ENCODE data around the gene SNCB. TPM values are rescaled to one million over a fixed set of nuclear protein-coding genes. Genes with fewer than 3 reads are reported as not detected.
"Not testable (repeated sequence)": the region's sequence is repeated elsewhere in the genome, so short reads cannot be mapped to it uniquely, and the experiment has no call there.

The SNCB gene
- total RNA-seq, 2 donors from 2014 or later = 0.22 to 1.8 TPM

DNA sequence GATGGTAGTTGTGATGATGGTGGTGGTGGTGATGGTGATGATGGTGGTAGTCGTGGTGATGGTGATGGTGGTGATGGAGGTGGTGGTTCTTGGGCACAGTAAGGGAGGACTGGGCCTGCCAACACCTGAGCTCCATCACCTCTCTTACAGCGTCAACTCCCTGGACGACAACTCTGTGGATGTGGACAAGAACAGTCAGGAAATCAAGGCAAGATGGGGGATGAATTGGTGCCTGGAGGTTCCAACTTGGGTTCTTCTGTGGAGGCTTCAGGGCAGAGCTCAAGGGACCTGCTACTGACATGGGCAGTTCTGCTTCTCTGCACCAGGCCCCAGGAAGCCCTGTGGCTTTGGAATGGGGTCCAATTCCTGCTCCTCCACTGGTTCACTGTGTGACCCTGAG lies 37.8 kb downstream of the SNCB start:
- TF ChIP-seq, protein P1, sequence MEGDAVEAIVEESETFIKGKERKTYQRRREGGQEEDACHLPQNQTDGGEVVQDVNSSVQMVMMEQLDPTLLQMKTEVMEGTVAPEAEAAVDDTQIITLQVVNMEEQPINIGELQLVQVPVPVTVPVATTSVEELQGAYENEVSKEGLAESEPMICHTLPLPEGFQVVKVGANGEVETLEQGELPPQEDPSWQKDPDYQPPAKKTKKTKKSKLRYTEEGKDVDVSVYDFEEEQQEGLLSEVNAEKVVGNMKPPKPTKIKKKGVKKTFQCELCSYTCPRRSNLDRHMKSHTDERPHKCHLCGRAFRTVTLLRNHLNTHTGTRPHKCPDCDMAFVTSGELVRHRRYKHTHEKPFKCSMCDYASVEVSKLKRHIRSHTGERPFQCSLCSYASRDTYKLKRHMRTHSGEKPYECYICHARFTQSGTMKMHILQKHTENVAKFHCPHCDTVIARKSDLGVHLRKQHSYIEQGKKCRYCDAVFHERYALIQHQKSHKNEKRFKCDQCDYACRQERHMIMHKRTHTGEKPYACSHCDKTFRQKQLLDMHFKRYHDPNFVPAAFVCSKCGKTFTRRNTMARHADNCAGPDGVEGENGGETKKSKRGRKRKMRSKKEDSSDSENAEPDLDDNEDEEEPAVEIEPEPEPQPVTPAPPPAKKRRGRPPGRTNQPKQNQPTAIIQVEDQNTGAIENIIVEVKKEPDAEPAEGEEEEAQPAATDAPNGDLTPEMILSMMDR (conservative IDR thresholded peaks at IDR 0.05) = no peak
- Mint-ChIP-seq H3K4me3 (no peak overlapping the region), H3K4me1 (no peaks in the 10 kb centered on the region), H3K27me3 (ENCODE audit: insufficient read depth) (peaks cover 41% of the 10 kb centered on the region), H3K27ac (no peak overlapping the region), H3K9me3 (no peaks in the 10 kb centered on the region), H3K36me3 (ENCODE audit: low read depth) (no peaks in the 10 kb centered on the region)
- Histone ChIP-seq H3K27me3 (ENCODE audit: control insufficient read depth, insufficient read depth, low read length, poor library complexity, severe bottlenecking) (no peaks in the 10 kb centered on the region), H3K27ac (ENCODE audit: low read depth, low read length) (no peak overlapping the region), H3K9ac (ENCODE audit: extremely low read depth, low read length, poor library complexity, severe bottlenecking) (no peak overlapping the region), H3K4me3 (ENCODE audit: low read length) (no peak overlapping the region), H3K4me1 (ENCODE audit: control insufficient read depth, insufficient read depth, low read length) (no peaks in the 10 kb centered on the region), H3K9me3 (ENCODE audit: control insufficient read depth, low read length) (no peaks in the 10 kb centered on the region), H3K36me3 (ENCODE audit: control insufficient read depth, insufficient read depth, low read length) (no peaks in the 10 kb centered on the region)
- DNase-seq = no peak
- 84 to 100% methylated on average over 1 to 3 of the region's 3 CpGs for WGBS, 2 experiments (ENCODE audit: insufficient coverage in 1 of 2, insufficient read length in 1 of 2)

DNA sequence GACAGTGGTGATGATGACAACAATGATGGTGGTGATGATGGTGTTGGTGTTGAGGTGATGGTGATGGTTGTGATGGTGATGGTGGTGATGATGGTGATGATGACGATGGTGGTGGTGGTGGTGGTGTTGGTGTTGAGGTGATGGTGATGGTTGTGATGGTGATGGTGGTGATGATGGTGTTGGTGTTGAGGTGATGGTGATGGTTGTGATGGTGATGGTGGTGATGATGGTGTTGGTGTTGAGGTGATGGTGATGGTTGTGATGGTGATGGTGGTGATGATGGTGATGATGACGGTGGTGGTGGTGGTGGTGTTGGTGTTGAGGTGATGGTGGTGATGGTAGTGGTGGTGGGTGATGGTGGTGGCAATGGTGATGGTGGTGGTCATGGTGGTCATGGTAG lies 38.7 kb downstream of the SNCB start:
- H3K27ac ChIP-seq (ENCODE audit: low read depth, low read length); H3K9ac ChIP-seq (ENCODE audit: extremely low read depth, low read length, poor library complexity, severe bottlenecking); H3K36me3 ChIP-seq (ENCODE audit: control insufficient read depth, insufficient read depth, low read length); H3K4me1 Mint-ChIP-seq; H3K4me3 ChIP-seq (ENCODE audit: low read length); H3K9me3 Mint-ChIP-seq; H3K36me3 Mint-ChIP-seq (ENCODE audit: low read depth); H3K27ac Mint-ChIP-seq; H3K9me3 ChIP-seq (ENCODE audit: control insufficient read depth, low read length); DNase-seq; H3K27me3 ChIP-seq (ENCODE audit: control insufficient read depth, insufficient read depth, low read length, poor library complexity, severe bottlenecking); H3K4me3 Mint-ChIP-seq; H3K4me1 ChIP-seq (ENCODE audit: control insufficient read depth, insufficient read depth, low read length): not testable (repeated sequence)
- peaks cover 39% of the 10 kb centered on the region for H3K27me3 Mint-ChIP-seq (ENCODE audit: insufficient read depth)
- 51% methylated on average over 2 of the region's 2 CpGs; no CpG with 5 or more reads in 1 of the 2 experiments for whole genome bisulfite sequencing, 2 experiments (ENCODE audit: insufficient coverage in 1 of 2, insufficient read length in 1 of 2)

DNA sequence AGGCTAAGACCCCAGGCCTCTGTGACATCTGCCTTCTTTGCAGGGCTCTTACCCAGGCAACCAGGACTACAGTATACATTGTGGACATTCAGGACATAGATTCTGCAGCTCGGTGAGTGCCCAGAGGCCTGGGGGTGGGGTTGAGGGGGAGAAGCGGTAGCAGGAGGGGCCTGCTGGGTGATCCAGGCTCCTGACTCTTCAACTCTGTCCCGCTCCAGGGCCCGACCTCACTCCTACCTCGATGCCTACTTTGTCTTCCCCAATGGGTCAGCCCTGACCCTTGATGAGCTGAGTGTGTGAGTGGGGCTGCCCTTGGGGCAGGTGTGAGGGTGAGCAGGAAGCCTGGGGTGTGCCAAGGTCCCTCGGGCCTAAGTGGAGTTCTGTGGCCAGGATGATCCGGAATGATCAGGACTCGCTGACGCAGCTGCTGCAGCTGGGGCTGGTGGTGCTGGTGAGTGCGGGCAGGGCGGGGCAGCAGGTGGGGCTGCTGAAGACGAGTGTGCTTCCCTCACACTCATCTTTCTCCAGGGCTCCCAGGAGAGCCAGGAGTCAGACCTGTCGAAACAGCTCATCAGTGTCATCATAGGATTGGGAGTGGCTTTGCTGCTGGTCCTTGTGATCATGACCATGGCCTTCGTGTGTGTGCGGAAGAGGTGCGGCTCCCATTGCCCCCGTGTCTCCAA lies 40.2 kb downstream of the SNCB start:
- 88 to 89% methylated on average over 7 to 16 of the region's 17 CpGs for WGBS, 2 experiments (ENCODE audit: insufficient coverage in 1 of 2, insufficient read length in 1 of 2)
- H3K27me3 Mint-ChIP-seq (ENCODE audit: insufficient read depth) = peaks cover 27% of the 10 kb centered on the region
- no peak for DNase-seq
- no peak overlapping the region for H3K27ac Mint-ChIP-seq
- Histone ChIP-seq H3K9me3 (ENCODE audit: control insufficient read depth, low read length) (peaks cover 6% of the 10 kb centered on the region), H3K27ac (ENCODE audit: low read depth, low read length) (no peak overlapping the region), H3K27me3 (ENCODE audit: control insufficient read depth, insufficient read depth, low read length, poor library complexity, severe bottlenecking) (no peaks in the 10 kb centered on the region), H3K4me3 (ENCODE audit: low read length) (no peak overlapping the region), H3K9ac (ENCODE audit: extremely low read depth, low read length, poor library complexity, severe bottlenecking) (no peak overlapping the region), H3K4me1 (ENCODE audit: control insufficient read depth, insufficient read depth, low read length) (no peaks in the 10 kb centered on the region), H3K36me3 (ENCODE audit: control insufficient read depth, insufficient read depth, low read length) (no peaks in the 10 kb centered on the region)
- TF ChIP-seq, protein P1 (conservative IDR thresholded peaks at IDR 0.05) = no peak
- no peaks in the 10 kb centered on the region for H3K4me1 Mint-ChIP-seq
- no peaks in the 10 kb centered on the region for H3K36me3 Mint-ChIP-seq (ENCODE audit: low read depth)
- peaks cover 17% of the 10 kb centered on the region for H3K9me3 Mint-ChIP-seq
- no peak overlapping the region for H3K4me3 Mint-ChIP-seq
